GM21367 (cell line): ENCODE measurements around the gene CFAP251.

Experiments
- ATAC-seq: cut with Tn5 transposase; IDR thresholded peaks from one replicate; pipeline ENCODE4 v1.9.1; 2021; ENCODE audit not compliant: unreplicated experiment

The CFAP251 gene

GRCh38 chr12:122050706-122051105 is 132.3 kb downstream of the CFAP251 start:
- no peak for ATAC-seq

GRCh38 chr12:122051231-122051876 is 133.0 kb downstream of the CFAP251 start:
- no peak for ATAC-seq

GRCh38 chr12:122052285-122052684 is 133.9 kb downstream of the CFAP251 start:
- no peak for ATAC-seq
